ENCODE results near the gene IQCH. TPM values are rescaled to one million over a fixed set of nuclear protein-coding genes. Genes with fewer than 3 reads are reported as not detected.

Gene IQCH
- polyA plus RNA-seq, 2 of the 4 experiments (the other 2 are of a cell fraction), result 1.5 to 3.8 TPM

DNA sequence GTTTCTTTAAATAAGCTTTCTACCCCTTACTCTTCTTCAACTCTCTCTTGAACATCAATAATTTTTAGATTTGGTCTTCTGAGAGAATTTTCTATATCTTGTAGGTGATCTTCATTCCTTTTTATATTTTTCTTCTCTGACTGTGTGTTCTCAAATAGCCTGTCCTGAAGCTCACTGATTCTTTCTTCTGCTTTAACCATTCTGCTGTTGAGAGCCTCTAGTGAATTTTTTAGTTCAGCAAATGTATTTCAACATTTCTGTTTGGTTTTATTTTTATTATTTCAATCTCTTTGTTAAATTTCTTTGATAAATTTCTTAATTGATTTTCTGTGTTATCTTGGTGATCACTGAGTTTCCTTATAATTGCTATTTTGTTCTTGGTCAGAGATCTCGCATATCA, 19.6 kb downstream of the IQCH start (continued):
- no peak for TF ChIP-seq HMGXB4 (CRISPR knock-in tag; IDR thresholded peaks at IDR 0.05; ENCODE audit: borderline replicate concordance)
- no peak for TF ChIP-seq RAD21 (conservative IDR thresholded peaks at IDR 0.05 in 1 of 2, IDR thresholded peaks at IDR 0.05 in 1 of 2)

DNA sequence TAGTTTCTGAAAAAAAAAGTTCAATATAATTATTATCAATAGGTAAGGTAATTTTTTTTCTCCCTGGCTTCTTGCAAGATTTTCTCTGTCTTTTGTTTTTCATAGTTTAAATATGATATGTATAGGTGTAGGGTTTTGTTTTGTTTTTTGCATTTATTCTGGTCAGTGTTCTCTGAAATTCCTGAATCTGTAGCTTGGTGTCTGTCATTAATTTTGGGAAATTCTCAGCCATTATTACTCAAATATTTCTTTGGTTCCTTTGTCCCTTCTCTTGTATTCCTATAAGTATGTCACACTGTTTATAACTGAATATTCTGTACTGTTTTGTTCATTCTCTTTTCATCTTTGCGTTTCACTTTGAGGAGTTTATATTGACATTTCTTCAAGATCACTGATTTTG, 22.1 kb downstream of the IQCH start:
- ChIA-PET POLR2A (no interaction called here), CTCF (no interaction called here)
- DNase-seq (ENCODE audit: low read depth in 1 of 2, low spot score in 1 of 2) (no peak), ATAC-seq (no peak), FAIRE-seq (no peak)
- no peak overlapping the region for H3K4me2 ChIP-seq
- H3K9me3 ChIP-seq, result 0 out of 3 replicates have a peak, but pooled peaks cover 3% of the 10 kb centered on the region
- TF ChIP-seq POLR2AphosphoS2 (conservative IDR thresholded peaks at IDR 0.05; ENCODE audit: low read length) (no peak), BHLHE40 (IDR thresholded peaks at IDR 0.05; ENCODE audit: low read depth, low read length) (no peak), TP53 (CRISPR knock-in tag; IDR thresholded peaks at IDR 0.05) (no peak), KDM1A (IDR thresholded peaks at IDR 0.05; ENCODE audit: low read depth) (no peak), ELK1 (IDR thresholded peaks at IDR 0.05; ENCODE audit: low read depth, low read length) (no peak), NFE2L2 (conservative IDR thresholded peaks at IDR 0.05; ENCODE audit: low read length) (no peak), RAD21 (conservative IDR thresholded peaks at IDR 0.05 in 1 of 2, IDR thresholded peaks at IDR 0.05 in 1 of 2) (no peak), CHD4 (IDR thresholded peaks at IDR 0.05; ENCODE audit: borderline replicate concordance) (no peak), PHF8 (IDR thresholded peaks at IDR 0.05; ENCODE audit: borderline replicate concordance, low read depth) (no peak), EHMT2 (IDR thresholded peaks at IDR 0.05; ENCODE audit: low read depth) (no peak), E2F6 (IDR thresholded peaks at IDR 0.05; ENCODE audit: borderline replicate concordance, low read depth) (no peak)
- TF ChIP-seq, protein P1, sequence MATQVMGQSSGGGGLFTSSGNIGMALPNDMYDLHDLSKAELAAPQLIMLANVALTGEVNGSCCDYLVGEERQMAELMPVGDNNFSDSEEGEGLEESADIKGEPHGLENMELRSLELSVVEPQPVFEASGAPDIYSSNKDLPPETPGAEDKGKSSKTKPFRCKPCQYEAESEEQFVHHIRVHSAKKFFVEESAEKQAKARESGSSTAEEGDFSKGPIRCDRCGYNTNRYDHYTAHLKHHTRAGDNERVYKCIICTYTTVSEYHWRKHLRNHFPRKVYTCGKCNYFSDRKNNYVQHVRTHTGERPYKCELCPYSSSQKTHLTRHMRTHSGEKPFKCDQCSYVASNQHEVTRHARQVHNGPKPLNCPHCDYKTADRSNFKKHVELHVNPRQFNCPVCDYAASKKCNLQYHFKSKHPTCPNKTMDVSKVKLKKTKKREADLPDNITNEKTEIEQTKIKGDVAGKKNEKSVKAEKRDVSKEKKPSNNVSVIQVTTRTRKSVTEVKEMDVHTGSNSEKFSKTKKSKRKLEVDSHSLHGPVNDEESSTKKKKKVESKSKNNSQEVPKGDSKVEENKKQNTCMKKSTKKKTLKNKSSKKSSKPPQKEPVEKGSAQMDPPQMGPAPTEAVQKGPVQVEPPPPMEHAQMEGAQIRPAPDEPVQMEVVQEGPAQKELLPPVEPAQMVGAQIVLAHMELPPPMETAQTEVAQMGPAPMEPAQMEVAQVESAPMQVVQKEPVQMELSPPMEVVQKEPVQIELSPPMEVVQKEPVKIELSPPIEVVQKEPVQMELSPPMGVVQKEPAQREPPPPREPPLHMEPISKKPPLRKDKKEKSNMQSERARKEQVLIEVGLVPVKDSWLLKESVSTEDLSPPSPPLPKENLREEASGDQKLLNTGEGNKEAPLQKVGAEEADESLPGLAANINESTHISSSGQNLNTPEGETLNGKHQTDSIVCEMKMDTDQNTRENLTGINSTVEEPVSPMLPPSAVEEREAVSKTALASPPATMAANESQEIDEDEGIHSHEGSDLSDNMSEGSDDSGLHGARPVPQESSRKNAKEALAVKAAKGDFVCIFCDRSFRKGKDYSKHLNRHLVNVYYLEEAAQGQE (IDR thresholded peaks at IDR 0.05), result no peak
- TF ChIP-seq, protein P2, sequence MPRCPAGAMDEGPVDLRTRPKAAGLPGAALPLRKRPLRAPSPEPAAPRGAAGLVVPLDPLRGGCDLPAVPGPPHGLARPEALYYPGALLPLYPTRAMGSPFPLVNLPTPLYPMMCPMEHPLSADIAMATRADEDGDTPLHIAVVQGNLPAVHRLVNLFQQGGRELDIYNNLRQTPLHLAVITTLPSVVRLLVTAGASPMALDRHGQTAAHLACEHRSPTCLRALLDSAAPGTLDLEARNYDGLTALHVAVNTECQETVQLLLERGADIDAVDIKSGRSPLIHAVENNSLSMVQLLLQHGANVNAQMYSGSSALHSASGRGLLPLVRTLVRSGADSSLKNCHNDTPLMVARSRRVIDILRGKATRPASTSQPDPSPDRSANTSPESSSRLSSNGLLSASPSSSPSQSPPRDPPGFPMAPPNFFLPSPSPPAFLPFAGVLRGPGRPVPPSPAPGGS (IDR thresholded peaks at IDR 0.05), result no peak
- H3K4me1 ChIP-seq, result no peaks in the 10 kb centered on the region
- no peak overlapping the region for H3K27ac ChIP-seq
- no peak overlapping the region for H3K4me3 ChIP-seq
- 73% methylated on average over 1 of the region's 1 CpG for WGBS (ENCODE audit: missing lambda C conversion rate)

DNA sequence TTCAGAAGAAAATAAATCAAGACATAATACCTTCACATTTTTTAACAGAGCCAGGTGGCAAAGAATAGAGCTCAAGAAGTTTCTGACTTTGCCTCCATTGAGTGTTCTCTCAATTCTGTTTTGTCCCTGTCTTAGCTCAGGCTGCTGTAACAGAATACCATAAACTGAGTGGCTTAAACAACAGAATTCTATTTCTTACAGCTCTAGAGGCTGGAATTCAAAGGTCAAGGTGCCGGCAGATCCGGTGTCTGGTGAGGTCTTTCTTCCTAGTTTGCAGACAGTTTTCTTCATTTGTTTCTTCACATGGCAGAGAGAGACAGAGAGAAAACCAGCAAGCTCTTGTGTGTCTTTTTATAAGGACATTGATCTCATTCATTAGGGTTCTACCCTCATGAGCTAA, 25.6 kb downstream of the IQCH start:
- H3K4me2 ChIP-seq, result no peak overlapping the region
- TF ChIP-seq, protein P1 (IDR thresholded peaks at IDR 0.05), result no peak
- TF ChIP-seq HMGXB4 (CRISPR knock-in tag; IDR thresholded peaks at IDR 0.05; ENCODE audit: borderline replicate concordance) (no peak), CBX8 (IDR thresholded peaks at IDR 0.05) (no peak), HOXB13 (CRISPR knock-in tag; IDR thresholded peaks at IDR 0.05; ENCODE audit: low read depth) (no peak)
- H3K4me1 ChIP-seq, result no peaks in the 10 kb centered on the region
- CTCF ChIA-PET, result interaction anchor here (0.6 to 3.2 kb wide), 3 partner anchors 11 to 1457 kb away, joined by 3 to 15 read pairs (median 5); no protein-coding TSS in a partner anchor
- DNase-seq (ENCODE audit: low read depth in 1 of 2, low spot score in 1 of 2) (no peak), FAIRE-seq (peak; percentile 90), ATAC-seq (no peak)
- no peak overlapping the region for H3K27ac ChIP-seq
- H3K9me3 ChIP-seq, result peaks cover 3% of the 10 kb centered on the region
- POLR2A ChIA-PET, result no interaction called here
- WGBS (ENCODE audit: missing lambda C conversion rate), result 87% methylated on average over 2 of the region's 2 CpGs
- no peak overlapping the region for H3K4me3 ChIP-seq

All from A549 (cell line).